Measurements from ENCODE around the gene IFRD1.

IFRD1 gene

DNA sequence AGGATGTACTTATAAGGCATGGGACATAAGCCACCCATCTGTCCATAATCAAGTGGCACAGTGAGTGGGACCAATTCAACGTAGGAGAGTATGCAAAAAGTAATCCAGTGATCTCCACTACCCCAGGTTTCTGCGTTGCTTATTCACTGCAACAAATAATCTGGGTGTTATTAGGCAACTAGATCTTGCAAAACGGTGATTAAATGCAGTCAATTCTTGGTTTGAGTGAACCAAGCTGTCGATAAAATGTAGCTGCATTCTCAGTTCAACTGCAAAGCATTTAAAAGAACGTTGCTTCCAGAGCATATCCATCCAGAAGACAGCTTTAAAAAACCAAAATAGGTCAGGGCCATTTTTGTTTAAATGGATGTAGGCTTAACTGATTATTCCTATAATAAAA, 35.5 kb downstream of the IFRD1 start:
- no peak for DNase-seq (ENCODE audit: extremely low read depth in 1 of 2, low read depth in 1 of 2)

DNA sequence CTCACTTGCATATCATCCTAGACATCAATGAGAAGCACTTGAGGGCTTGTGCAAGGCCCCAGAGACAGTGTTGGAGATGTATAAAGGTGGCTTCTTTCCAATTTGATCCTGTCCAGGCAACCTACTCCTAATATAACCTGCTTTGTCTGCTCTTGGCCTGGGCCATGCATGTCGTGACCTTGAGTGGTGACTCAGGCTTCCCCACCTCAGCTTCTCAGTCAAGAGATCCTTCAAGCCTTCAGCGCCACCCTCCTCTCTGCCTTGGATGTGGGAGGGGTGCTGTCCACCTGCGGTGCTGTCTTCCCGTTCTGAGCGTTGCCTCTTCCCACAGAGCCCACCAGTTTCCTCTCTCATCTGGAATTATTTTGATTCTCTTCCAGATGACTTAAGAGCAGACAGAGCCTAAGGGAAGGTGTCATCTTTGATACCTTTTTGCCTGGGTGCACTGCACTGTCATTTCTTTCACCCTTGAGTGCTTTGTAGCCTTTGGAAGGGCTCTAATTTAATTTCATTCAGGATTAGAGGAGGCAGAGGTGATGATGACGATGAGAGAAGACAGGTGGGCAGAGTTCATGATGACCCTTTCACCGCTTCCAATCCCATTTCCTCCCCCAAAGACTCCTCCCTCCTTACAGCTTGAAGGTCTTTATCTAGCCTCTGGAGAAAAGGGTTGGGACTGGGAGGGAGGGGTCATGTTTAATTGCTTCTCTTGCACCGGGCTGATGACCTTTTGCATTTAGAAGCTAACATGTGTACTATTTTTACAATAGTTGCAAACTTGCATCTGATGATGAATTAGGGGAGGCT, 37.4 kb downstream of the IFRD1 start:
- DNase-seq (ENCODE audit: extremely low read depth in 1 of 2, low read depth in 1 of 2): no peak

DNA sequence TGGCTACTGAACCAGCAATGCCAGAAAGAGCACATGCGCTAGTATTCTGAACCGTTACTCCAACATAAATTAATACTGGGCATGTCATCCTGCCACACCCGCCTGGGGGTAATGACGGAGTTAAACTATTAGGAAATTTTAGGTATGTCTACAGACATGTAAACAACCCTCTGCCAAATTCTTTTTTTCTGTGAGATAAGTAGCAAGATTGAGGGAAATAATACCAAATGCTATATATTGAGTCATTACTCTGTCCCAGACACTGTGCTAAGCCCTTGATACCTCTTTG, 37.9 kb downstream of the IFRD1 start:
- no peak for DNase-seq (ENCODE audit: extremely low read depth in 1 of 2, low read depth in 1 of 2)

DNA sequence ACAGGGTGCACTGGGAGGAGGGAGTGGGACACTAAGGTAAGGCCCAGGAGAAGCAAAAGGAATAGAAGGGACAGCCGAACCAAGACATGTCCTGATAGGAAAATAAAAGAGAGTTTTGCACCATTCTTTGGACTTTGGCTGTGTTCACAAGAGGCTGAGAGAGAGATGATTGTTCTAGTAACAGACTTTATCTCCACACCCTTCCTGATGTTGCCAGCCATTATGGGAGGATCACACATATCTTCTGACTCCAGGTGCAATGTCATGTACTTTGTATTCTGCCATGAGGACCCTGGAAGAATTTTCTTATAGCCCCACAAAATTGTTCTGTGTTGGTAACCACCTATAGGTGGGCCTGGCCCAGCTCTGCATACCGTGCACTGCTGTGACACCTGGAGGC, 41.9 kb downstream of the IFRD1 start:
- no peak for DNase-seq (ENCODE audit: extremely low read depth in 1 of 2, low read depth in 1 of 2)

DNA sequence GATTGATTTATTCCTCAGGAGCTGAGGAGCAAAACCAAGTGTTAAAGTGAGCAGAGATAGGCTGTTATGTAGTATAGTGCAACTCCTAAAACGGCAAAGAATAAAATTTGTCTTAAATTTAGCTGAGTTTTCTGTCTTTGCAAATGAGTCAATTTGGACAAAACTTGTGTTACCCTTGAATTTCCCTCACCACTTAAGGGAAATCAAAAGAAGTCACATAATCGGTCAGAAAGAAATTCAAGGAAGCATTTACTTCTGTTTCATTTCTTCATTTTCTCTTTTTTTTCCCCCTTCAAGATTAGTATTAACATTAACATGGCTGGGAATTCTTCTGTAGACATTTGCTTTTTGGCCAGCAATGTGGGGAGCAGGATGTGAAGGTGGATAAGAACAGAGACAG, 44.4 kb downstream of the IFRD1 start:
- DNase-seq (ENCODE audit: extremely low read depth in 1 of 2, low read depth in 1 of 2): no peak

DNA sequence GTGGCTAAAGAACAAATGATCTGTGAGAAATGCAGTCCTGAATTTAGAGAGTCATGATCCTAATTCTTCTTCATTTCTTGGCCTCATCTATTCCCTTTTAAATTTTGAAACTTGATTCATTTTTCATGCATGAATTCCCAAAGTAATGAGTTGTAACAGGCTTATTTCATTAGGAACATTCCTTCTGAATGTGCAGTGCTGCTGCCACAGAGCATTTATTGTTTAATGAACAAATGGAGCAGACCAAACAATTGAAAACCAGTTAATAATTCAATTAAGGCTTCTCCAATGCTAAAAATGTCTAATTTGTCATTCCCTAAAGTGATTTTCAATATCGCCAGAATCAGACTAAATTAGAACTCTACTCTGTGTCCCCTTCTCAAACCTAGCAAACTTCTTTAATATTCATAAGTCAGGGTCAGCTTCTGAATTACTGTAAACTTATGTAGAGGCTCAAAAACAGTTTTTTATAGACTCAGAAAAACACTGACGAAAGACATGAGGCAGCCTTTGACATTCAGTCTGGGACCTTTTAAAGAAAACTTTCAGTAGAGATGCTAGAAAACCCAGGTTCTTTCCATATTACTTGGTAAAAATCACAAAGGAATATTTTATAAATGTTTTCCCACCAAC, 45.0 kb downstream of the IFRD1 start:
- DNase-seq (ENCODE audit: extremely low read depth in 1 of 2, low read depth in 1 of 2): no peak

DNA sequence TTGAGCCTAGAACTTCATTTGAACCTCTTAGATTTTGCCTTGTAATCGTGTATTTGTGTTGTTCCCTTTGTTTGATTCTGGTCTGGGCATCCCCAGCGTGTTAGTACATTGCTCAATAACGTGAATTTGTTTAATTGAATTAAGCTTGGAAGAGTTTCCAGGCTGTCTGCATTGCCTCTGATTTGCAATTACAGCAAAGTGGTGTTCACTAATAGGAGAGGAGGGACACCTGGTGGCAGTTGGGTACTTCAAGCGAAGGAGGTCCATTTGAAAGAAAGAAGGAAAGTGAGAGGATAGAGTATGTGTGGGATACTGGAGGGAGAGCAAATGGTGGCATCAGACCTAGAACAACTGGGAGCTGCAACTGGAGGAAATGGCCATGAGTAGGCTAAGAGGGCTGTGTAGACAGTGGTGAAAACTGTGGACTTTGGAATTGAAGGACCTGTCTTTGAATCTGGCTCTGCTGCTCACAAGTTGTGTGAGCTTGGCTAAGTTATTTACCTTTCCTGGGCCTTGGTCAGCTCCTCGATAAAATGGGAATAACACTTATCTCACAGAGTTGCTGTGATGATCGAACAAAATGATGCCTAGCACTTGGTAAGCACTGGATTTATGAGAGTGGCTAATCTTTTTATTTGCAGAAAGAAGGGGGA, 45.7 kb downstream of the IFRD1 start:
- no peak for DNase-seq (ENCODE audit: extremely low read depth in 1 of 2, low read depth in 1 of 2)

DNA sequence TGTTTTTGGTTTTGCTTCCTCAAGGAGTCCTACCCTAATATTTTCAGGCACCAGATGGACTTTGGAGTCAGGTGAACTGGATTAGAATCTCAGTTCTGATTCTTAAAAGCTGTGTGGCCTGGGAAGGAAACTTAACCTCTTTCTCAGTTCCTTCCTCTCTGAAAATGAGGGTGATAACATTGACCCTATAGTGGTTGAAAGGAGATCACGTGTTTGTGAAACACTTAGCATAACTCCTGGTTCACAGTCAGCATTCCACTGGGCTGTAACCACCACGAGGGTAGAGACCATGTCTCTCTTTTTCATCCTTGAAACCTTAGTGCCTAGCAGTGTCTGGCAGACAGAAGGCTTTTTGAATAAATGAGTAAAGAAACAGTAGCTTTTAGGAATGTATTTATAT, 47.2 kb downstream of the IFRD1 start:
- no peak for DNase-seq (ENCODE audit: extremely low read depth in 1 of 2, low read depth in 1 of 2)

DNA sequence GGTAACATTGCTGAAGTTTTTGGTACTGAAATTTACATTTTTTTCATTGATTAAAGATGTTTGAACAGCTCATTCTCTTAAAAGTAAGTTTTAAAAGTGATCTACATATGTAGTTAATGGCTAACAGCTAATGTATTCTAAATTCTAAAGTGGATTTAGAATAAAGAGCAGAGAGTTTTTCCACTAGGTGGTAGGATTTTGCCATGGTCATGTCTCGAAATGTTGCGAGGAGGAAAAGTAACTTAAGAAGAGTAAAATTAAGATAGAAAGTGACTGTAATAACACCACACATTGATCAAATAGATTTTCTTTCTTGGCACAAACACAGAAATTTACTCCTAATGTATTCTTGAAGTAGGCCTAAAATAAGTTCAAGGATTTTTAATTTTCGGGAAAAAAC, 50.4 kb downstream of the IFRD1 start:
- no peak for DNase-seq (ENCODE audit: extremely low read depth in 1 of 2, low read depth in 1 of 2)

DNA sequence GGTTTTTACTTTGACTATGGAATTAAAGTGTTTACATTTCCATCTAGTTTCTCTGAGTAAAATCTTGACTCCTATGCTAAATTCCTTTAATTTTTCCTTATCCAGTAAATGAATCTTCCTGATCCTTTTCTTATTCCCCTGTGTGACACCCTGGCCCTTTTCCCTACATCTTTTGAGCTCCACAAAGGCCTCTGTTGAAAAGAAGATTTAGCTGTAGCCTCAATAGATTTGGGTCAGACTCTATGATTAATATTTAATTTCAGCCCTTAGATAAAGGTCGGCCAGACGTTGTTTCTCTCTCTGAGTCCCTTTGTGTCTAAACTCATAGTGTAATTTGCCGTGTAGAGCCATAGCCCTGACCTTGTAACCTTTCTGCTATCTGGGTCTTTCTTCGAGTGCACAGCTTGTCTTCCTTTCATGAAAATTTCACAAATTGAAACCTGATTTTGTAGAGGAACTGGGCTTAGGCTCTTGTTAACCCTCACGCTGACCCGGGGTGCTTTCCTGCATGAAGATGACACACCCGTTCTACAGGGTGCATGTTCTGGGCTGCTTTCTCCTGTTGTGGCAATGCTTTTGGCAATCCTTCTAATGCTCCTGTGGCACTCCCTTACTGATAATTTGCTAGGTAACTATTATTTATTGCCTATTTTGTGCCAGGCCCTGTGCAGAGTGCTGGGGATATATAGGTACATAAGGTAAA, 51.7 kb downstream of the IFRD1 start:
- no peak for DNase-seq (ENCODE audit: extremely low read depth in 1 of 2, low read depth in 1 of 2)

DNA sequence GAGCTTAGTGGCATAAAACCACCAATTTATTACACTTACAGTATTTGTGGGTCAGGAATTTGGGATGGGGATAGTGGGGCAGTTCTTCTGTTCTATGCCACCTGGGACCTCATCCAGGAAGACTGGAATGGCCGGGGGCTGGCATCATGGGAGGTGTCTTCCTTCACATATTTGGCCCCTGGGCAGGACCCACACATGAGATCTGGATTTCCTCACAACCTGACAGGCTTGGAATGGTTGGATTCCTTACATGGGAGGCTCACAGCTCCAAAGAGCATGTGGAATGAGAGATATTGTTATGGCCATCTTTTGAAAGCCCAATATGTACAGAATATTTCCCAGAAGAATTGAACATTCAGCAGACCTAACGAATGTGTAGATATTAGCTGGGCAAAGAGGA, 52.4 kb downstream of the IFRD1 start:
- no peak for DNase-seq (ENCODE audit: extremely low read depth in 1 of 2, low read depth in 1 of 2)

DNA sequence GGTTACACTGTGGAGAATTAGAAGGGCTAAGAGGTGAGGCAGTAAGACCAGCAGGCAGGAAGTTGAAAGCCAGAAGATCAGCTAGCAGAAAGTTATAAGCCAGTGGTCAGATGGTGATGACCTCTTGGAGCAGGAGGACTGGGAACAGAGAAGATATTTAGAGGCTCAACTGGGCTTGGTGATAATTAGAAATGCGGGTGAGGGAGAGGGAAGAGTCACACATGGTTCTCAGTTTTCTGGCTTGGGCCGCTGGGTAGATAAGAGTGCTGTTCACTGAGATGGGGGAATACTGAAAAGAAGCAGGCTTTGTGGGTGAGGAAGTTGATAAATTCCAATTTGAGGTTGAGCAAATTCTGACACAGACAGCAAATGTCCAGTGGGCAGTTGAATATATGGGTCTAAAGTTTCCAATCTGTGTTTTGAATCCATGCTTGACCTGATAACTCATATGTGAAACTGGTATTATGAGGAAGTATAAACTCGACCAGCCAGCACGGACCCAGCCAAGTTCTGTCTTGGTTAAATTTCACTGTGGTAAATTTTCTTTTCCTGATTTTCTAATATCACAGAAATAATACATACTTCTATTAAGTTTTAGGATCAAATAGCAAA, 53.2 kb downstream of the IFRD1 start:
- no peak for DNase-seq (ENCODE audit: extremely low read depth in 1 of 2, low read depth in 1 of 2)

DNA sequence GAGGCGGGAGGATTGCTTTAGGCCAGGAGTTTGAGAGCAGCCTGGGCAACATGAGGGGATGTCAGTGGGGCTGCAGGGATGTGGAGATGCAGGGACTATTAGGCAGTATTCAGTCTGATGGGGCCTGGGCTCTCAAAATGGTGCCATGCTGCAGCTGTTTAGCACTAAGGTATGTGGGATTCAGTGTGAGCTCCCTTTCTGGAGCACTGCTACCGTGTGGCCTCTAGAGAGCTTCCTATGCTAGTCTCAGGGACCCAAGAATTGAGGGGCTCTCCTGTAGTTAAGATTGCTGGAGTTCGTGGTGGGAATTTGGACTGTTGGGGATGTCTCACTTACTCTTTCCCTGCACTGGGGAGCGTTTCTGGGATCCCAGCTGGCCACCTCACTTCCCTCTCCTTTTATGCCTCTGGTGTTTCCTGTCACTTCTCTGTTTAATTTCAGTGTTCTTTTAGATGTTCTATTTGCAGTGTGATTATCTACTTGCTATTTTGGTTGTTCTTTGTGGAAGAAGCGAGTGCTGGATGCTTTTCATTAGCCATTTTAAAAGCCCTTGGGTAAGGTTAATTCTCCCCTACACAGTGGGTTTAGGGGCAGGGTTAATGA, 53.9 kb downstream of the IFRD1 start:
- no peak for DNase-seq (ENCODE audit: extremely low read depth in 1 of 2, low read depth in 1 of 2)

DNA sequence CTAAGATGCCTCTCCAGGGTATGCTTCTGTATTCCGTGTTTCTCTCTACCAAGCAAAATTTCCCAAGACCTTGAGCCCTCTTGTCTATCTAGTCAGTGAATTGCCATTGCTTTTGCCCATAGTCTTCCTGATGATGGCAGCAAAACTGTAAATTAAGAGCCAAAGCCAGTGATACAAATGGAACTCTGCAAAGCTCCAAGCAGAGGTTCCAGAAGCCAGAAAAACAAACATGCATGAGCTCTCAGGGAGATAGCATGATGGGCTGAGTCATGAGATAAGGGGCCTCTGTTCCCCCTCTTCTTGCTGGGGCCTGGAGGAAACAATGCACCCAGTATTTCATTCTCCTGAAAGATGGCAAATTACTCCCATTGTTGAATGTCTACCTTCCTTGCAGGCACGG, 55.2 kb downstream of the IFRD1 start:
- no peak for DNase-seq (ENCODE audit: extremely low read depth in 1 of 2, low read depth in 1 of 2)

DNA sequence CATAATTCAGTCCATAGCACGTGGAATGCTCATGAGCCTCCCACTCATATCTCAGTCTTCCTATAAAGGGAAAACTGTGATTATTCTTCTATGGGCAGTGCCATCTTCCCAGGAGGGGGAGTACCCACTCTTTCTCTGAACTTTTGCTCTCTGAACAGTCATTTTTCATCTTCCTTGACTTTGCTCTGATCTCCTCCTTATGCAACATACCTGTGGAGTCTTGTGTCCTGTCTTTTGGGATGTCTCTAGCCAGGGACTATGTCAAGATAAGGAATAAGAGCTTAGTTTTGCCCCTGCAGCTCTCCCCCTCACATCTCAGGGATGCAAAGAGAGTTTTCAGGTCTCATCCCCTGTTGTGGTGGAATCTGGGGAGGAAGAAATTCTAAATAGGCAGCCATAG, 58.1 kb downstream of the IFRD1 start:
- DNase-seq (ENCODE audit: extremely low read depth in 1 of 2, low read depth in 1 of 2): no peak

DNA sequence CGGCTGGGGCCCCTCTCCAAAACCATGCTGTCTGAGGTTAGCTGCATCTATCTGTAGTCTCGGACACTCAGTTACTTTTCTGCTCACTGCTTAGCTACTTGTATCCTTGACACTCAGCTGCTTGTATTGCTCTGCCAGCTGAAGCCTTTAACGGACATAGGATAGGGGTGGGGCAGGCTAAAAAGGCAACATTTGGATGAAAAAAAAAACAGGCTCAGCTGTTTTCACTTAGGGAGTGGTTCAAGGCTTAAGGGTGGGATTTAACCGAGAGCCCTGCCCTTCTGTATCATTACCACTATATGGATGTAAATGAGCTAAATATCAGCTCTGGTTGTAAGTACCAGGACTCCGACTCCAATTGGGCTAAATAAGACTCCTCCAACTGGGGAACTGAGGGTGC, 59.1 kb downstream of the IFRD1 start:
- no peak for DNase-seq (ENCODE audit: extremely low read depth in 1 of 2, low read depth in 1 of 2)

DNA sequence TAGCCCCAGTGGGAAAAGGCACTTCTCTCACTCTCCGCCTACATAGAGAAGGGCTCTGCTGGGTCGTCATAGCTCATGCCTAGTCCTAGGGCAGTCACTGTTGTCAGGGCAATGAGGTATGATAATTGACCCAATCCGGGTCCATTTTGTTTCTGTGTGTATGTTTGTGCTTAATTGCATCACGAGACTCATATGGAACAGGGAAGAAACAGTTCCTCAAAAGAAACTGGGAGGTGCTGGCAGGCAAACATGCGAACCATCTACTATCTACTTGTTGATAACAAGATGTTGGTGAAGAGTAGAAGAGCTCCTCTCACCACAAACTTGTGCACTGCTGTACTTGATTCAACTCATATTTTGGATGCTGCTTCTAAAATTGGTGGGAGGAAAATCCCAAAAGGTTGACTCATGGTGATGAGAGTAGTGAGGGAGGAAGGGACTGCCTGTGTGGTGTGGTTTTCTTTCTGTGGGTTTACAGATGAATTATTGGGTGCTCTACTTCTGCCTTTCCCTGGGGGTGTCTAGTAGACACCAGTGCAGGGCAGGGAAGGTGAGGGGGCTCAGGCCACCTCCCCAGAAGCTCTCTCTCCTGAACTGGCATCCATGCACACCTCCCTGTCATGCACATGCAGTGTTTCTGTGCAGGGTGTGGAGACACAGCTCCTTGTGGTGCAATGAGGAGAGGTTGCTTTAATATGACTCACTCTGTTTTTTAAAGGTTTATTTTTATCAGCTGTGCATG, 59.9 kb downstream of the IFRD1 start:
- peak in 1 of 2 donors; percentile 1 for DNase-seq (ENCODE audit: extremely low read depth in 1 of 2, low read depth in 1 of 2)

DNA sequence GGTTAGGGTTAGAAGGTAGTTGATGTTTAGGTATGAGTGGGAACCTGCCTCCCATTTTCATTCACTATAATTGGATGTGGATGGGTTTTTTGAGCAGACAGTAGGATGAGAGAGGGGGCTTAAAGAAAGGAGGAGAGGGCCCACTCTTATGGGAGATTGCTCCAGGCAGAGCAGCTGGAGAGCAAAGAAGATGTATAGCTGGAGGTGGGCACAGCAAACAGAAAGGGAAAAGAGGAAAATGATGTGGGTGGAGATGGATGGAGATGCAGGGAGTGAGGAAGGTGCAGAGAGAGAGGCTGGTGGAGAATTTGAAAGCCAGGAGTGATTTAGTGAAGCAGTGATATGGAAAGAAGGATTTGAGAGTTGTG, 60.5 kb downstream of the IFRD1 start:
- no peak for DNase-seq (ENCODE audit: extremely low read depth in 1 of 2, low read depth in 1 of 2)

DNA sequence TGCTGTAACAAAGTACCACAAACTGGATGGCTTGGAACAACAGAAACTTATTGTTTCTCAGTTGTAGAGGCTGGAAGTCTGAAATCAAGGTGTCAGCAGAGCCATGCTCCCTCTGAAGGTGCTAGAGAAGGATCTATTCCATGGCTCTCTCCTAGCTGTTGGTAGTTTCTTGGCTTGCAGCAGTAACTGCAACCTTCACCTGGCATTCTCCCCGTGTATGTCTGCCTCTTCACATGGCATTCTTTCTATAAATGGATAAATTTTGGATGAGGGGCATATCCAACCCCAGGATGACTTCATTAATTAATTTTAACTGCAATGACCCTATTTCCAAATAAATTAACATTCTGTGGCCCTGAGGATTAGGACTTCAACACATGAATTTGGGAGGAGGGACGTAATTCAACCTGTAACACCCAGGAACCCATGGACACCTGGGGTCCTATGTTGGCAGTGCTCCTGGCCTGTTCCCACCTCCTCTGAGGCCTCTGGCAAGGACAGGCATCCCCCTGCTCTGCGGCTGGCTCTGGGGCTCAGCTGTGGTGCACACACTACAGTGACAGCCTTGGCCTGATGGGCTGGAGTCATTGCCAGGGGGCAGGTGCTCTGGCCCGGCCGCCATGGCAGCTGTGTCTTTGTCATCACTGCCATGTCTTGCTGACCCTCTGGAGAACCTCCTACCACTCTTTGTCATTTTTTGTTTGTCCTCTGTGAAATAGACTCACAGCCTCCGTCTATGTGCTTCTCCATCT, 61.4 kb downstream of the IFRD1 start:
- no peak for DNase-seq (ENCODE audit: extremely low read depth in 1 of 2, low read depth in 1 of 2)
